Stomach (tissue), 4 donors: ENCODE data around the gene PRORP.

Source experiments
- POLR2A ChIP-seq, 4 donors: fragments of 450-650 bp; IDR thresholded peaks; one replicate each; pipeline ENCODE4 v1.6.1; 2016; ENCODE audit warnings: antibody characterized with exemption in 4 of 4, control low read depth in 2 of 4, mild to moderate bottlenecking in 1 of 4, moderate library complexity in 1 of 4
- POLR2AphosphoS5 ChIP-seq, 3 donors: sonication (generic); formaldehyde crosslinking; IDR thresholded peaks; one replicate each; pipeline ENCODE4 v1.6.1; 2016; ENCODE audit warnings: antibody characterized with exemption in 3 of 3
- TF ChIP-seq, protein P1 (sequence below), 7 experiments: fragments of 450-650 bp in 4 of 7; fragments of 200-600 bp in 3 of 7; sonication (generic) in 3 of 7; IDR thresholded peaks; one replicate each; pipeline ENCODE4 v1.5.1; 2016 to 2019; ENCODE audit warnings: antibody characterized with exemption in 7 of 7, control low read depth in 2 of 7, mild to moderate bottlenecking in 1 of 7

DNA sequence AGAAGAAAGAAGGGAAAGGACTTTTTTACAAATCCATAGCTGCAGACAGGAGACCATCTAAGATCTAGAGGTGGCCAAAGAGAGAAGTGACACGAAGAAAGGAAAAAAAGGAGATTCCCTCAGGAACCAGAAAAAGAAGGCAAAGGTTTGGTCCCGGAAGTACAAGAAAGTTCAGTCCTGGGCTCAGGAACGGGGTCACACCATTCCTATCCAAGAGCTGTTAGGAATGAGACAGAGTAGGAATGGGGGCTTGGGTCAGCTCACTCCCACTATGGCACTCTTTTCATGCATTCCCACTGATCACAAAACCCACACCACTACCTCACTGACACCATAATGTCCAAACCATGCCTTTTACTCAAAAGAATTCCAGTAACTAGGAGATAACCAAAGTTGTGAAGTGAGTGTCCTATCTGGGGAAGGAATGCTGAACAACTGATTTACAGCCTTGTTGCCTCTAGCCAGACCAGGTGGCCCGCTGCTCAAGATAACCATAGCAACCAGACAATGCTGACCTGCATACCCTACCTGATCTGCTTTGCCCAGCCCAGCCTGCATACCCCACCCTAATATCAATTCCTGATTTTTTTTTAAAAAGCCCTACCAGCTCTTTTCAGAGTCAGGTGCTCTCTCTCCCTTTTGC, 8.9 kb upstream of the PRORP start:
- TF ChIP-seq, protein P1, sequence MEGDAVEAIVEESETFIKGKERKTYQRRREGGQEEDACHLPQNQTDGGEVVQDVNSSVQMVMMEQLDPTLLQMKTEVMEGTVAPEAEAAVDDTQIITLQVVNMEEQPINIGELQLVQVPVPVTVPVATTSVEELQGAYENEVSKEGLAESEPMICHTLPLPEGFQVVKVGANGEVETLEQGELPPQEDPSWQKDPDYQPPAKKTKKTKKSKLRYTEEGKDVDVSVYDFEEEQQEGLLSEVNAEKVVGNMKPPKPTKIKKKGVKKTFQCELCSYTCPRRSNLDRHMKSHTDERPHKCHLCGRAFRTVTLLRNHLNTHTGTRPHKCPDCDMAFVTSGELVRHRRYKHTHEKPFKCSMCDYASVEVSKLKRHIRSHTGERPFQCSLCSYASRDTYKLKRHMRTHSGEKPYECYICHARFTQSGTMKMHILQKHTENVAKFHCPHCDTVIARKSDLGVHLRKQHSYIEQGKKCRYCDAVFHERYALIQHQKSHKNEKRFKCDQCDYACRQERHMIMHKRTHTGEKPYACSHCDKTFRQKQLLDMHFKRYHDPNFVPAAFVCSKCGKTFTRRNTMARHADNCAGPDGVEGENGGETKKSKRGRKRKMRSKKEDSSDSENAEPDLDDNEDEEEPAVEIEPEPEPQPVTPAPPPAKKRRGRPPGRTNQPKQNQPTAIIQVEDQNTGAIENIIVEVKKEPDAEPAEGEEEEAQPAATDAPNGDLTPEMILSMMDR (IDR thresholded peaks at IDR 0.05) = no peak
- no peak for TF ChIP-seq POLR2AphosphoS5 (IDR thresholded peaks at IDR 0.05)
- no peak for TF ChIP-seq POLR2A (IDR thresholded peaks at IDR 0.05)
